Muscle layer of colon (tissue), 2 donors: ENCODE measurements around the gene MRPL30.
"Not testable (repeated sequence)": the region's sequence is repeated elsewhere in the genome, so short reads cannot be mapped to it uniquely, and the experiment has no call there.

Experiments used
- H3K27ac ChIP-seq: one replicate; pipeline ENCODE4 v1.7.0; 2013; ENCODE audit warnings: low read depth, mild to moderate bottlenecking, low read length, moderate library complexity
- H3K27me3 ChIP-seq, 2 donors: one replicate each; pipeline ENCODE4 v1.7.0; 2013; ENCODE audit warnings: low read length in 2 of 2, mild to moderate bottlenecking in 2 of 2; ENCODE audit not compliant: insufficient read depth in 2 of 2, control insufficient read depth in 1 of 2
- H3K36me3 ChIP-seq: one replicate; pipeline ENCODE4 v1.7.0; 2013; ENCODE audit warnings: mild to moderate bottlenecking, low read length; ENCODE audit not compliant: insufficient read depth
- H3K4me1 ChIP-seq: one replicate; pipeline ENCODE4 v1.7.0; 2013; ENCODE audit warnings: mild to moderate bottlenecking, low read length; ENCODE audit not compliant: insufficient read depth
- H3K4me3 ChIP-seq, 2 donors: one replicate each; pipeline ENCODE4 v1.7.0; 2013; ENCODE audit warnings: low read length in 2 of 2, low read depth in 1 of 2, mild to moderate bottlenecking in 1 of 2, moderate library complexity in 1 of 2
- H3K9ac ChIP-seq: one replicate; pipeline ENCODE4 v1.7.0; 2013; ENCODE audit warnings: low read length
- H3K9me3 ChIP-seq: one replicate; pipeline ENCODE4 v1.7.0; 2013; ENCODE audit warnings: mild to moderate bottlenecking, low read length
- donor health status: abdominal sarcoma.
- donor health status: Adenocarcinoma of cecum.

Gene MRPL30

DNA sequence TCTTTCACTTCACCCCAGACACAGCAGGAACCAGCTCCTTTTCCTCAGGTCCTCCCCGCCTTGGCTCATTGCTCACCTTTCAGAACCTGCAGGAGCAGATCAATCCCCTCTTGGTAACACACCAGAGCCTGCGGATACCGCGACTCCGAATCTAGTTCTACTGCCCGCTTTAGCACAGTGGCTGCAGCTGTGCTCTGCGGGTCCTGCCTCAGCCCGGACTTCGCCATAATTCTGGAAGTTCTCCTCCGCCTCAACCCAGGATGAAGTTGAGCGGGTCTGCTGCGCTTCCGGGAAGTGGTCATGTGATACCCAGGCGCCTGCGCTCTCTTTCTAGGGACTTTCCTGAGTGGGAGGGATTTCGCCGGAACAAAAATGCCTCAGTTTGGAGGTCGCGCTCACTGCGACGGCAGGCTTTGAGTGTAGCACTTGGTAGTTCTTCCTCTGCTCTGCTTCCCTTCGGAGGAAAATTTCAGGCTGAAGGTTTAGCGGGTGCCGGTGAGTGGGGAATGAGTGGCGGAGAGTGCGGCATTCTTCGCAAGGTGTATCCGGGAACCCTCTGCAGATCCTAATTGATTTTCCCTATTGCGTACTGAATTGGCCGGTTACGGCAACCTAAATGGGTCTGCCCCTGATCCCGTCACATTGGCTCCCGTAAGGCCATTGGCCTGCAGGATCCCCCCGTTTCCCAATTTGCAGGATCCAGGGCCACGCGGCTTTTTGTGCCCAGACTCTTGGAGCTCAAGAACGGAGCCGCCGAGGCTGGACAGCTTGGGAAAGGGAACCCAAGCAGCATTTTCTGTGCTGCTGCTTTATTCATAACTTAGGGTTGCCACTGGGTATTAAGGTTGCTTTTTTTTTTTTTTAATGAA, at the start of gene MRPL30, which contains the start of gene MITD1:
MRPL30 (plus strand) TSS at position 430 of the 869 bp plus-strand sequence. CDS start 5,020 bp downstream, outside the sequence.
MITD1 (minus strand) TSS at position 304 of the 869 bp plus-strand sequence; CDS start at position 227, 77 bp downstream.
- Histone ChIP-seq H3K27me3 (no peaks in the 10 kb centered on the region), H3K36me3 (no peaks in the 10 kb centered on the region), H3K27ac (peak within 1 kb of the TSS; percentile 86), H3K4me3 (peak within 1 kb of the TSS; percentile 76 to 92), H3K9ac (peak within 1 kb of the TSS; percentile 84), H3K9me3 (no peaks in the 10 kb centered on the region), H3K4me1 (peaks cover 27% of the 10 kb centered on the region)

DNA sequence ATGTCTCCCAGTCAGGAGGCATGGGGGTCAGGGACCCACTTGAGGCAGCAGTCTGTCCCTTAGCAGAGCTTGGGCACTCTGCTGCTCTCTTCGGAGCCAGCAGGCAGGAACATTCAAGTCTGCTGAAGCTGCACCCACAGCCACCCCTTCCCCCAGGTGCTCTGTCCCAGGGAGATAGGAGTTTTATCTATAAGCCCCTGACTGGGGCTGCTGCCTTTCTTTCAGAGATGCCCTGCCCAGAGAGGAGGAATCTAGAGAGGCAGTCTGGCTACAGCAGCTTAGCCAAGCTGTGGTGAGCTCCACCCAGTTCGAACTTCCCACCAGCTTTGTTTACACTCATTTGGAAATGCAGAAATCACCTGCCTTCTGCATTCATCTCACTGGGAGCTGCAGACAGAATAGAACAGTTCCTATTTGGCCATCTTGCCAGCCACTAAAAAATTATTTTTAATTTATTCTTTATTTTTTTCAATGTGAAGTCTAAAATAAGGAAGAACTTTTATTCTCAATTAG, 45.9 kb upstream of the MRPL30 start:
- not testable (repeated sequence) for H3K27ac ChIP-seq, H3K9me3 ChIP-seq, H3K4me1 ChIP-seq, H3K27me3 ChIP-seq, H3K36me3 ChIP-seq, H3K9ac ChIP-seq, H3K4me3 ChIP-seq

DNA sequence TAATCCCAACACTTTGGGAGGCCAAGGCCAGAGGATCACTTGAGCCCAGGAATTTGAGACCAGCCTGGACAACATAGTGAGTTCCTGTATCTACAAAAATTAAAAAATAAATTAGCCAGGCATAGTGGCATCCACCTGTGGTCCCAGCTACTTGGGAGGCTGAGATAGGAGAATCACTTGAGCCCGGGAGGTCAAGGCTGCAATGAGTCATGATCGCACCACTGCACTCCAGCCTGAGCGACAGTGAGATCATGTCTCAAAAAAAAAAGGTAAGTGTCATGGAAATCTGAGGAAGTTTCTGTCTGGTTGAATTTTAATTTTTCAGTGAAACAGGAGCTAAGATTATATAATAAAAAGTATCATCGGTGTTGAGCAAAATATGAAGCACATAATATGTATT, 42.0 kb upstream of the MRPL30 start:
- peaks cover 3% of the 10 kb centered on the region for H3K4me1 ChIP-seq
- no peaks in the 10 kb centered on the region for H3K27me3 ChIP-seq
- H3K9me3 ChIP-seq, result no peaks in the 10 kb centered on the region
- H3K9ac ChIP-seq, result no peak overlapping the region
- H3K27ac ChIP-seq, result no peak overlapping the region
- no peaks in the 10 kb centered on the region for H3K36me3 ChIP-seq
- H3K4me3 ChIP-seq, result no peak overlapping the region

DNA sequence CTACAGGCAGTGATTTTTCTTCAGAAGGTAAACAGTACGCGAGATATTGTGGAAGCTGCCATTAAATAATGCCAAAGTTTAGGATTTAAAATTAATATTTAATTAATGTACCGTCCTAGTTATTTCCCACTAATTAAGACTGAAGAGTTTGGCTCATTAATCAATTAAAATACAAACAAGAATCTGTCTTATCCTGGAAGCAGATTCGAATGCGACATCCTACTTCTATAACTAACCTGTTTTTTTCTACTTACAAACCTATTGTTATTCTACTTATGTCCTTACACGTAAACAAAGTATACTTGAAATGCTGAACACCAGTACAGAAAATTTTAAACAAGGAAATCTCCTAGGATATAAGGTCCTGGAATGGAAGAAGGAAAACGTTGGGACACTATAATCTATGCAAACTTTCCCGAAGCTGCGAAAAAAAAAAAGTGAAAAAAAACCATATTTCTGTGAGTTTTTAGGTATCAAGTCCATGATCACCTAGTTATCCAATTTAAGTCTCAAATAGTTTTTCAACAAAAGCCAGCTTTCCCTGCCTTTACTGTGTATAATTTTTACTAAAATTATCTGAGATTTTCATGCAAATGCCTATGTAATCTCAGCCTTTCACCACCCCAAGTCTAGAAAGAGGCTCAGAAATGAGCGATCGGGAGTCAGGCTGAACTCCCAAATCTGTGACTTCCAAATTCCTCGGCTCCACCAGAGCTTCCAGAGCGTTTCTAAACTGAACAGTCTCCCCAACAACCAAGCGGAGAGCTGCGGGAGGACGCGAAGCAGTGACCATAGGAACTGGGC, 40.7 kb upstream of the MRPL30 start:
- Histone ChIP-seq H3K4me1 (peaks cover 3% of the 10 kb centered on the region), H3K9me3 (no peaks in the 10 kb centered on the region), H3K36me3 (no peaks in the 10 kb centered on the region), H3K27me3 (no peaks in the 10 kb centered on the region), H3K27ac (peak overlapping the region; percentile 63), H3K4me3 (peak overlapping the region; percentile 83 to 85), H3K9ac (peak overlapping the region; percentile 1)

DNA sequence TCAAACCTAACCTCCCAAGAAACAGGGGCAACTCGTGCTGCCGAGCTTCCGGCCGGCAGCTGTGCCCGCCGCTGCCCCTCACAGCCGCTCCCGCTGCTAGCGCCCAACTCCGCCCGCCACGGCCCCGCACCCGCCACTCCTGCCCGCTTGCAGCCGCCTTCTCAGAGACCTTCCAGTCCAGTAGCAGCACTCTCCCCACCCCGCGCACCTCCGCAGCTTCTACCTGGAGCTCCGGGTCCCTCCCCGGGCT, 40.2 kb upstream of the MRPL30 start:
- Histone ChIP-seq H3K4me1 (peaks cover 3% of the 10 kb centered on the region), H3K27ac (peak overlapping the region; percentile 63)

DNA sequence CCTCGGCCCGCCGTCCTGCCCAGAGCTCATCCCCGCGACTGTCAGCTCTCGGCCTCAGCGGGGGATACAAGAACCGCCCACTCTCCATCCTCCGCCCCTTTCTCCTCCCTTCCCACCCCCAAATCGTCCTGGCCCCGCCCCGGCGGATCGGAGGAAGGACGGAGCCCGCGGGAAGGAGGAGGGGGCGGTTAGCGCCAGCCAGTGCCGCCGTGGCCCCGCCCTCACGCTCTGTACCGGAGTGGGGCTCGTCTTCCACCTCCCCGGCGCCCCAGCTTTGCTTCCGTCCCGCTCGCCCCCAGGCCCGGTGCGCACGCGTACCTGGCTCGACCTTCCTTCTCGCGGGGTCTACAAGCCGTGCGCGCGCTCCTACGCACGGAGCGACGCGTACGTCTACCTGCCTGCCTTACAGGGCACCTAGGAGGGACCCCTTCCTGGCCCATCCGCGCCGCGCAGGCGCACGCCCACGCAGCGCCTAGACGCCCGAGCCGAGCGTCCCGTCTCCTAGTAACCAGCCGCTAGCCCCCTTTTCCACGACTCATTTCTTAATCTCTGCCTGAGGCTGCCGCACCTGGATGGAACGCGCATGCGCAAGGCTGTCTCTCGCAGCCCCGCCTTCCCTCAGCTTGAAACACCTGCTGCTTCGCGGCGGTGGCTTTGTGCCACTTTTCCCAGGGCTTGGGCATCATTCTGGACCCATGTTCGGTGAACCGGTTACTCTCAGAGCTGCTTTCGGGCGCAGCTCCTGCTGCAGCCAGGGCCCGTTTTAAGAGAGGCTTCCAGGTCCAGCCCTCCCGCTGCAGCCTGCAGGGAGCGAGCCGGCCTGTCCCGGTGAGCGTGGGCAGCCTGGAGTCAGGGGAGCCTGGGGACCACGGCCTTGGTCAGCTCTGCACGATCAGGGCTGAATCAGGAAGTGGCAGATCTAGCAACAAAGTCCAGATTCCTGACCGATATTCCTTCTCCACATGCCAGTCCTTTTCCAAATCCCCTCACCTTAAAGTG, 39.6 kb upstream of the MRPL30 start, which contains the start of gene C2orf15:
C2orf15 (plus strand) TSS at position 598 of the 999 bp plus-strand sequence. CDS start 8,852 bp downstream, outside the sequence.
- Histone ChIP-seq H3K27me3 (no peaks in the 10 kb centered on the region), H3K4me1 (peaks cover 3% of the 10 kb centered on the region), H3K9ac (peak within 1 kb of the TSS; percentile 24), H3K36me3 (no peaks in the 10 kb centered on the region), H3K4me3 (peak within 1 kb of the TSS; percentile 83 to 85), H3K27ac (peak within 1 kb of the TSS; percentile 70), H3K9me3 (no peaks in the 10 kb centered on the region)

More for the DNA sequence above, 40.2 kb upstream of the MRPL30 start:
- Histone ChIP-seq H3K36me3 (no peaks in the 10 kb centered on the region), H3K27me3 (no peaks in the 10 kb centered on the region), H3K9ac (peak overlapping the region; percentile 1), H3K4me3 (peak overlapping the region; percentile 83 to 85), H3K9me3 (no peaks in the 10 kb centered on the region)

DNA sequence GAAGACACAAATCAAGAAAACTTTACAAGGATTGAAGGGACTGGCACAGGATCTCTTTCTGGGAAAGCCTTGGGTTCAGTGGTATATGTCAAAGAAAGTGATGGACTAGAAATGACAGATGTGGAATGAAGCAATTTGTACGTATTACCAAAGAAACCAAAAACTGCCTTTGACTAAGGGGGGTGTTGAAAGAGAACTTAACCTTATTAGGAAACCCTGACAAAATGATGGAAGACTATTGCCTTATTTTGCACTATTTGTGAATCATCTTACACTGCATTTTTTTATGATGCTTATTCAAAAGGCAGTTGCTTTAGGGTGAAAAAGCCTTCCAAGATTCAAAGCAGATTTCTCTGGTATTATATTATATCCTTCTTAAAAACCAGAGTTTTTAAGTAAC, 30.3 kb upstream of the MRPL30 start:
- H3K9me3 ChIP-seq, result no peaks in the 10 kb centered on the region
- no peak overlapping the region for H3K4me3 ChIP-seq
- peaks cover 10% of the 10 kb centered on the region for H3K4me1 ChIP-seq
- no peak overlapping the region for H3K27ac ChIP-seq
- H3K27me3 ChIP-seq, result no peaks in the 10 kb centered on the region
- no peak overlapping the region for H3K9ac ChIP-seq
- no peaks in the 10 kb centered on the region for H3K36me3 ChIP-seq

DNA sequence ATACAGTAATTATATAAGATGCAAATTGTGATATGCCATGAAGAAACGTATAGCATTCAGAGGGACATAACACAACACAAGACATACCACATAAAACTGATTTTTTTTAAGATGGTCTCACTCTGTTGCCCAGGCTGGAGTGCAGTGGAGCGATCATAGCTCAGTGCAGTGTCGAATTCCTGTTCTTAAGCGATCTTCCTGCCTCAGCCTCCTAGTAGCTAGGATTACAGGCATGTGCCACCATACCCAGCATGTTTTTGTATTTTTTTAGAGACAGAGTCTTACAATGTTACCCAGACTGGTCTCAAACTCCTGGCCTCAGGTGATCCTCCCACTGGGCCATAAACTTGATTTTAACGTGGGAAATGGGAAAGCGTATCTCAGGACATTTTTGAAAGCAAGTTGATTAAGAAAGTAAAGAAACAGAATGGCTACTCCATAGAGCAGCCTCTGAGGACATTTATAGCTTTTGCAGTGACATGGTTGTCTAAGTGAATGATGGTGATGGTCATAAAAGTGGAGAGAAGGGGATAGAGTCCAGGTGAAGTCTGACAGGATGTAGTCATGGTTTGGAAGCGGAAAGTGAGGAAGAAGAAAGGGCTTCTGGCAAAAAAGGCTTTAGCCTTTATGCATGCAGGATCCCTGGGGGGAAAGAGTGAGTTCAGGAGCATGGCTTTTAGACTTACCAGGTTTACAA, 28.6 kb upstream of the MRPL30 start:
- Histone ChIP-seq H3K9me3 (no peaks in the 10 kb centered on the region), H3K27ac (no peak overlapping the region), H3K4me1 (peaks cover 17% of the 10 kb centered on the region), H3K9ac (no peak overlapping the region), H3K27me3 (no peaks in the 10 kb centered on the region), H3K36me3 (peaks cover 10% of the 10 kb centered on the region), H3K4me3 (no peak overlapping the region)

DNA sequence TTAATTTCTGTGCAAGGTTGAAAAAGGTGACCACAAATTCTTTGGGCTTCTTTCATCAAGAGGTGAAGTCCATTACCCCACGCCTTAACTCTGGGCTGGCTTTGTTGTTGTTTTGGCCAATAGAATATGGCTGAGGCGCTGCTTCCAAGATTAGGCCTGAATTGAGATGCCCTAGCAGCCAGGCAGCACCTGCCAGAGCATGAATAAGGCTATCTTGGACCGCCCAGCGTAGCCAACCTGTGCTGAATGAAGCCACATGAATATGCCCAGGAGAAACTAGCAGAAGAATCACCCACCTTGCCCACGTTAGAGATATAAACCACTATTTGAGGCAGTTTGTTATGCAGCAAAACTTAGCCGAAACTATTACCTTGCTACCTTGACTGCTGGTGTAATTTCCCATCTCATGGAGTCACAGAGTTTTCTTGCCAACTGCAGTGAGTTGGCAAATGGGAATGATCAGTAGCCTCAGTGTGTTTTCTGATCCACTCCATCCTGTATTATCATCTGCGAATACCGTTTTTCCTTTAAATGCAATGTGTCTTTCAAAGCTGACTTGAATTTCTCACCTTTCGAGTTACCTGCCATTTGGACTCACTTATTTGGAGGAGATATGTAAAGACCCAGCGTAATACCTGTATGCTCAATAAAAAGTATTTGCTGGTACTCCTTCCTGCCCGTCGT, 26.9 kb upstream of the MRPL30 start:
- H3K27me3 ChIP-seq, result no peaks in the 10 kb centered on the region
- H3K27ac ChIP-seq, result peak overlapping the region; percentile 97
- H3K36me3 ChIP-seq, result peaks cover 20% of the 10 kb centered on the region
- no peaks in the 10 kb centered on the region for H3K9me3 ChIP-seq
- peak overlapping the region; percentile 78 to 84 for H3K4me3 ChIP-seq
- peaks cover 17% of the 10 kb centered on the region for H3K4me1 ChIP-seq
- peak overlapping the region; percentile 62 for H3K9ac ChIP-seq
